OCI-LY7 (cell line): ENCODE data around the gene PCDHB14.
"Not testable (repeated sequence)": the region's sequence is repeated elsewhere in the genome, so short reads cannot be mapped to it uniquely, and the experiment has no call there.

ENCODE experiments used
- EZH2phosphoT487 ChIP-seq: fragments of 200-600 bp; sonication (generic); IDR thresholded peaks from 2 replicates; pipeline ENCODE4 v1.6.1; 2018; ENCODE audit warnings: low read depth, borderline replicate concordance, mild to moderate bottlenecking, mixed run types, antibody characterized with exemption, low read length, moderate library complexity, mixed read lengths
- TF ChIP-seq, protein P1 (sequence below): fragments of 200-600 bp; sonication (generic); conservative IDR thresholded peaks from 2 replicates; pipeline ENCODE4 v1.5.1; 2014; ENCODE audit warnings: mild to moderate bottlenecking, antibody characterized with exemption, low read length, moderate library complexity, mixed read lengths

DNA sequence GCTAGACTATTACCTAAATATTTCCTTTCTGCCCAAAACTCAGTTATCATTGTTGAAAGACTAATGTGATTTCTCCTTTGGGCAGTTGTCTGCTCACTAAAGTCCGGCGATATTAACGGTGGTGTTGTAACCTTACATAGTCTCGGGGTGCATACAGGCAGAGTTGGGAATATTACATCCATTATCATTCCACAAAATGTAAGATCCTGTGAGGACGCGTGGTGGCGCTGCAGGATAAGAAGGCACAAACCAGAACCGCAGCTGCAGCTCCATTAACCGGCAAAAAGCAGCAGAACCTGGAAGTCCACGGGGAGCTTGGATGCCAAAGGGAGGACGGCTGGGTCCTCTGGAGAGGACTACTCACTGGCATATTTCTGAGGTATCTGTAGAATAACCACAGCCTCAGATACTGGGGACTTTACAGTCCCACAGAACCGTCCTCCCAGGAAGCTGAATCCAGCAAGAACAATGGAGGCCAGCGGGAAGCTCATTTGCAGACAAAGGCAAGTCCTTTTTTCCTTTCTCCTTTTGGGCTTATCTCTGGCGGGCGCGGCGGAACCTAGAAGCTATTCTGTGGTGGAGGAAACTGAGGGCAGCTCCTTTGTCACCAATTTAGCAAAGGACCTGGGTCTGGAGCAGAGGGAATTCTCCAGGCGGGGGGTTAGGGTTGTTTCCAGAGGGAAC, 9.3 kb upstream of the PCDHB14 start, which contains the start of gene PCDHB13:
- TF ChIP-seq, protein P1, sequence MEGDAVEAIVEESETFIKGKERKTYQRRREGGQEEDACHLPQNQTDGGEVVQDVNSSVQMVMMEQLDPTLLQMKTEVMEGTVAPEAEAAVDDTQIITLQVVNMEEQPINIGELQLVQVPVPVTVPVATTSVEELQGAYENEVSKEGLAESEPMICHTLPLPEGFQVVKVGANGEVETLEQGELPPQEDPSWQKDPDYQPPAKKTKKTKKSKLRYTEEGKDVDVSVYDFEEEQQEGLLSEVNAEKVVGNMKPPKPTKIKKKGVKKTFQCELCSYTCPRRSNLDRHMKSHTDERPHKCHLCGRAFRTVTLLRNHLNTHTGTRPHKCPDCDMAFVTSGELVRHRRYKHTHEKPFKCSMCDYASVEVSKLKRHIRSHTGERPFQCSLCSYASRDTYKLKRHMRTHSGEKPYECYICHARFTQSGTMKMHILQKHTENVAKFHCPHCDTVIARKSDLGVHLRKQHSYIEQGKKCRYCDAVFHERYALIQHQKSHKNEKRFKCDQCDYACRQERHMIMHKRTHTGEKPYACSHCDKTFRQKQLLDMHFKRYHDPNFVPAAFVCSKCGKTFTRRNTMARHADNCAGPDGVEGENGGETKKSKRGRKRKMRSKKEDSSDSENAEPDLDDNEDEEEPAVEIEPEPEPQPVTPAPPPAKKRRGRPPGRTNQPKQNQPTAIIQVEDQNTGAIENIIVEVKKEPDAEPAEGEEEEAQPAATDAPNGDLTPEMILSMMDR, result peak; percentile 56
- not testable (repeated sequence) for TF ChIP-seq EZH2phosphoT487
